ENCODE results near the gene USP6NL. TPM values are rescaled to one million over a fixed set of nuclear protein-coding genes. Genes with fewer than 3 reads are reported as not detected.

USP6NL gene
- total RNA-seq, 1 donor = 14.7 TPM

GRCh38 chr10:11454958-11455566, 156.4 kb downstream of the USP6NL start:
- Histone ChIP-seq H3K4me3 (ENCODE audit: low read length) (no peak overlapping the region), H3K9me3 (ENCODE audit: low read depth, low read length) (no peaks in the 10 kb centered on the region), H3K27me3 (ENCODE audit: insufficient read depth, low read length) (no peaks in the 10 kb centered on the region), H3K4me1 (ENCODE audit: insufficient read depth, low read length) (no peaks in the 10 kb centered on the region)

- no peaks in the 10 kb centered on the region for H3K27me3 ChIP-seq (ENCODE audit: insufficient read depth, low read length)
Observed at GRCh38 chr10:11454160-11454559, 157.3 kb downstream of the USP6NL start.

DNA sequence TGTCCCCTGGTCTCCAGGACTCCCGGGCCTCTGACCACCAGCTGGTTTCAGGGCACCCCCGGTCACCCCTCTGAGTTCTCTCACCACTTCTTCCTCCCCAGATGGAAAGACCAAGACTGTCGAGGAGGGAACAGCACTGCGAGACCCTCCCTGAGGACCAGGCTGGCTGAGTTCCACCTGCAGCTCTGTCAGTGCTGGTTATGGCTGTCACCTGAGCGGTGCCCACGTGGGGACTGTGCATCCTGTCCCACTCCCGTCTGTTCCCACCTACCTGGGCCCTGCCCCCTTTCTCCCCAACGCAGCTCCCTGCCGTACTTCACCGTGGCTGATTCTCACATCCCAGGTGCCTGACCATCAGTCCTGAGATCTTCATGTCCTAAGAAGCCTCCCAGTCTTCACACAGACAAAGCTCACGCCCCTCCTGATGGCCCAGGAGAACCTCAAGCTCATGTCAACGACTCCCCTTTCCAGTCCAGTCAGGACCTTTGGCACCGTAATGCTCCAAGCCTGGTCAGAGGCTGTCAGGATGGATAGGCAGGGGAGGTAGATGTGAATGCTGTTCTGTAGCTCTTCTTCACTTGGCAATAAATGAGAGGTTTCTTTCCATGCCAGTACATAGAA, 159.7 kb downstream of the USP6NL start:
- no peaks in the 10 kb centered on the region for H3K27me3 ChIP-seq (ENCODE audit: insufficient read depth, low read length)
- no peak overlapping the region for H3K4me3 ChIP-seq (ENCODE audit: low read length)
- H3K4me1 ChIP-seq (ENCODE audit: insufficient read depth, low read length) = peaks cover 8% of the 10 kb centered on the region
- no peaks in the 10 kb centered on the region for H3K9me3 ChIP-seq (ENCODE audit: low read depth, low read length)

More at GRCh38 chr10:11454160-11454559, 157.3 kb downstream of the USP6NL start:
- Histone ChIP-seq H3K9me3 (ENCODE audit: low read depth, low read length) (no peaks in the 10 kb centered on the region), H3K4me1 (ENCODE audit: insufficient read depth, low read length) (no peaks in the 10 kb centered on the region), H3K4me3 (ENCODE audit: low read length) (no peak overlapping the region)

GRCh38 chr10:11450427-11450826, 161.0 kb downstream of the USP6NL start:
- H3K9me3 ChIP-seq (ENCODE audit: low read depth, low read length) = no peaks in the 10 kb centered on the region
- H3K4me3 ChIP-seq (ENCODE audit: low read length) = no peak overlapping the region
- no peaks in the 10 kb centered on the region for H3K27me3 ChIP-seq (ENCODE audit: insufficient read depth, low read length)
- peaks cover 8% of the 10 kb centered on the region for H3K4me1 ChIP-seq (ENCODE audit: insufficient read depth, low read length)

- H3K27me3 ChIP-seq (ENCODE audit: insufficient read depth, low read length) = no peaks in the 10 kb centered on the region
- no peak overlapping the region for H3K4me3 ChIP-seq (ENCODE audit: low read length)
- no peaks in the 10 kb centered on the region for H3K9me3 ChIP-seq (ENCODE audit: low read depth, low read length)
- peaks cover 8% of the 10 kb centered on the region for H3K4me1 ChIP-seq (ENCODE audit: insufficient read depth, low read length)
Observed at GRCh38 chr10:11449761-11450160, 161.7 kb downstream of the USP6NL start.

GRCh38 chr10:11448545-11449244, 162.8 kb downstream of the USP6NL start:
- Histone ChIP-seq H3K9me3 (ENCODE audit: low read depth, low read length) (no peaks in the 10 kb centered on the region), H3K27me3 (ENCODE audit: insufficient read depth, low read length) (no peaks in the 10 kb centered on the region), H3K4me3 (ENCODE audit: low read length) (no peak overlapping the region), H3K4me1 (ENCODE audit: insufficient read depth, low read length) (peaks cover 8% of the 10 kb centered on the region)

DNA sequence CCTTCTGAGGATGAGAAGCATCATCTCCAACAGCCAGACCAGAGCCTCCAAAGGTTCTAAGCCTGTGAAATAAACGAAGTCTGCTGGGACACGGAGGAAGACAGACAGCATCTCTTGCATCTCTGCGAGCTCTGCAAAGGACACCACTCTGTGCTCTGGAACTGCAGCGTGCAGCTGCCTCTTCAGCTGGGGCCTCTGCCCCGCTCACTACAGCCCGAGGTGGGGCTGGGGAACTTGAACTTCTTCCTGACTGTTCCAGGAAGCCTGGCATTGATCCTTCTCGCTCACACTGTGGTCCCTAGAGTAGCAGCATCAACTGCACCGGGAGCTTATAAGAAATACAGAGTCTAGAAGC, 163.3 kb downstream of the USP6NL start:
- no peaks in the 10 kb centered on the region for H3K27me3 ChIP-seq (ENCODE audit: insufficient read depth, low read length)
- H3K4me1 ChIP-seq (ENCODE audit: insufficient read depth, low read length) = peaks cover 8% of the 10 kb centered on the region
- no peaks in the 10 kb centered on the region for H3K9me3 ChIP-seq (ENCODE audit: low read depth, low read length)
- no peak overlapping the region for H3K4me3 ChIP-seq (ENCODE audit: low read length)

- peaks cover 8% of the 10 kb centered on the region for H3K4me1 ChIP-seq (ENCODE audit: insufficient read depth, low read length)
- H3K4me3 ChIP-seq (ENCODE audit: low read length) = no peak overlapping the region
- H3K27me3 ChIP-seq (ENCODE audit: insufficient read depth, low read length) = no peaks in the 10 kb centered on the region
- H3K9me3 ChIP-seq (ENCODE audit: low read depth, low read length) = no peaks in the 10 kb centered on the region
Observed at GRCh38 chr10:11447586-11447985, 163.9 kb downstream of the USP6NL start.

DNA sequence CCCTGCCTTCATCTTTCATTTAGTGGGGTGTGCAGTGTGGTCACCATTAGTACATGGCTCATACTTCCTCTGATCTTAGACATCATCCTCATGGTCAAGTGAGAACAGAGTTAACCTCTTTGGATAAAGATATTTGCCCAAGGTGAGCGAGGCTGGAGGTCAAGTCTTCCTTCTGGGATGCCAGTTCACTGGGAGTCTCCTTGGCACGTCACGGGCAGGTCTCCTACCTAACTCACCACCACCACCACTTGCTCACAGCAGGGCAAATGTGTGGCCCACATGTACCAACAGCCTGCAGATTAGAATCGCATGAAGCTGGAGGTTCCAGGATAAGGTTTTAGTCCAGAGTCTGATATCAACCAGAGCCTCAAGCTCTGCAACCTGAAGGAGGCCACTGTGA, 164.6 kb downstream of the USP6NL start:
- Histone ChIP-seq H3K4me1 (ENCODE audit: insufficient read depth, low read length) (peaks cover 8% of the 10 kb centered on the region), H3K27me3 (ENCODE audit: insufficient read depth, low read length) (no peaks in the 10 kb centered on the region), H3K9me3 (ENCODE audit: low read depth, low read length) (no peaks in the 10 kb centered on the region), H3K4me3 (ENCODE audit: low read length) (no peak overlapping the region)

DNA sequence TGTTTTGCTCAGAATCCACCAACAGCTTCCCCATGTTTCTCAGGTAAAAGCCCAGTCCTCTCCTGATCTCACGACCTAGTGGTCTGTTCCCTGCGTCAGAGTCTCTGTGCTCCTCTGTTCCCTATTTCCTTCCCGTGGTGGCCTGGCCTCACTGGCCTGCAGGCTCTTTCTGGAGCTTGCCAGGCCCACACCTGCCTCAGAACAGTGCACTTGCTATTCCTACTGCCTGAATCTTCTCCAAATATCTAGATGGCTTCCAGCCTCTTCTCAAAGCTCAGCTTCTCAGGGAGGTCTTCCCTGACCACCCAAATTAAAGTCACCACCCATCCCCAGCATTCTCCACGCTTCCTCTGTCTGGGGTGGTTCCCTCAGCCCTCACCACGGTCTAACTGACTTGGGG, 165.3 kb downstream of the USP6NL start:
- H3K4me3 ChIP-seq (ENCODE audit: low read length) = no peak overlapping the region
- H3K27me3 ChIP-seq (ENCODE audit: insufficient read depth, low read length) = no peaks in the 10 kb centered on the region
- no peaks in the 10 kb centered on the region for H3K9me3 ChIP-seq (ENCODE audit: low read depth, low read length)
- peaks cover 8% of the 10 kb centered on the region for H3K4me1 ChIP-seq (ENCODE audit: insufficient read depth, low read length)

DNA sequence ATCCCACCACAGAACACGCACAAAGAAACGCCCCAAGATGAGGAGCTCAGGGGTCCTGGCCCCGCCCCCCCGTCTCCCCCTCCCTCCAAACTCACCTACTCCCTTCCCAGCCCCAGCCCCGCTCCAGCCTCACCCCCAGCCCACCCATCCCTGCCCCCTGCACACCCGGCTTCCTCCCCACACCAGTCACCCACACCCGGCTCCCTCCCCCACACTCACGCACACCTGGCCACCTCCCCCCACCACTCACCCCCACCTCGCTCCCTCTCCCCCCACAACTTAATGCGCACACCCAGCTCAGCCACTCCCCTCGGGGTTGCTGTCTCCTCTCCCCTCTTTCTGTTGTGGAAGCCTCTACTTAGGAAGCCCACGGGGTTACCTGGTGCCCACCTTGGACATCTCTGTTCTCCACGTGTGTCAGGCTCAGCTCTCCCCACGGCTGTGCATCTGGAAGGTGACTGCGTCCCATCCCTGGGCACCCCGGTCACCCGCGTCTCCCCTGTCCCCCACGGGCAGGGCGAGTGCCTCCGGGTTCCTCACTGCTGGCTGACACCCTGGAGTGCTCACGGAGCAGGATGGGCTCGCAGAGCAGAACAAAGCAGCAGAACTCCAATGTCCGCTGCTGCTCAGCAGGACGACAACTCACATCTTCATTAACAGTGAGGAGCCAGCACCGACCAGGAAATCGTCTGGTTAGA, 166.8 kb downstream of the USP6NL start:
- Histone ChIP-seq H3K4me1 (ENCODE audit: insufficient read depth, low read length) (peaks cover 8% of the 10 kb centered on the region), H3K27me3 (ENCODE audit: insufficient read depth, low read length) (no peaks in the 10 kb centered on the region), H3K9me3 (ENCODE audit: low read depth, low read length) (no peaks in the 10 kb centered on the region), H3K4me3 (ENCODE audit: low read length) (no peak overlapping the region)

DNA sequence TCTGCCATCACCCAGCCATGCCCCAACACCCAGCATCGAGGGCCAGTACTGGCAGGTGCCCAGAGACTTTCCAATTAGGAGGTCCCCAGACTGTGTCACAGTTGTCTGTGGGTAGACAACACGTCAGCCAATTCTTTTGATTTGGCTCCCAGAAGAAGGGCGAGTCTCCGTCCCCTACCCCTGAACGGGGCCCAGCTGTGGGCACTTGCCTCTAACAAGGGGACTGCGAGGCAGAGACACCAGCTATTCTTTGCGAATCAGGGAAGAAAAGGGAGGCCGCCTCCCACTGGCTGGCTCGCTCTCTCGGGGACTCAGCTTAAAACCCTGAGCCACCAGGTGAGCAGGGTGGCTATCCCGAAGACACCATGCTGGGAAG, 167.3 kb downstream of the USP6NL start:
- H3K9me3 ChIP-seq (ENCODE audit: low read depth, low read length) = no peaks in the 10 kb centered on the region
- peaks cover 8% of the 10 kb centered on the region for H3K4me1 ChIP-seq (ENCODE audit: insufficient read depth, low read length)
- no peaks in the 10 kb centered on the region for H3K27me3 ChIP-seq (ENCODE audit: insufficient read depth, low read length)
- H3K4me3 ChIP-seq (ENCODE audit: low read length) = no peak overlapping the region

DNA sequence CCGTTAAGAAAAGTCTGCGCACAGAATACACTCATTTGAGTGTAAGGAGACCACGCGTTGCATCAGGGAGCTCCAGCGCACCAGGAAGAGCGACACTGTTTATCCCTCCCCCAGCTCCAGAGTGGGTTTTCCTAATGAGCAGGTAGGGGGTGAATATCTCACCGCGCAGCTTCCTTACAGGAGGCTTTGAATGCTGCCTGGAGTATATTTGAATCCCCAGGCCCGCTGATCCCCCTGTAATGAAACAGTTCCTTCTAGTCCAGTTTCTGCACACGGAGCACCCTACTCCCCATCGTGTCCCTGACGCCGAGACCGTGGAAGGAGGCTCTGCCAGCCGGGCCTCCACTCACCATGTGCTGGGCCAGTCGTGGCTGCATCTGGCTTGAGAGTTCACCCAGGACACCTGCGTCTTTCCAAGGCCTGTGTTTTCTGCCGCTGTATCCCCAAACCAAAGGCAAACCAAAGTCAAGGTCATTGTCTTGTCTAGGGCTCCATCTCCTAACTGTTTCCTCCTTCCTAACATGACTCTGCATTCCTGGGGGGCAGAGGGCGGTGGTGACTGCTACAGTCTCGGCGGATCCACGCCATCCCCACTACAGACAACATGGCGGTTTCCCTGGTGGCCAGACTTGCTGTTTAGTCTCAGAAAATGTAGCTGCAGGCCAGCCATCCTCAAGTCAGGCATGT, 167.8 kb downstream of the USP6NL start:
- peaks cover 3% of the 10 kb centered on the region for H3K4me1 ChIP-seq (ENCODE audit: insufficient read depth, low read length)
- no peaks in the 10 kb centered on the region for H3K27me3 ChIP-seq (ENCODE audit: insufficient read depth, low read length)
- H3K9me3 ChIP-seq (ENCODE audit: low read depth, low read length) = no peaks in the 10 kb centered on the region

DNA sequence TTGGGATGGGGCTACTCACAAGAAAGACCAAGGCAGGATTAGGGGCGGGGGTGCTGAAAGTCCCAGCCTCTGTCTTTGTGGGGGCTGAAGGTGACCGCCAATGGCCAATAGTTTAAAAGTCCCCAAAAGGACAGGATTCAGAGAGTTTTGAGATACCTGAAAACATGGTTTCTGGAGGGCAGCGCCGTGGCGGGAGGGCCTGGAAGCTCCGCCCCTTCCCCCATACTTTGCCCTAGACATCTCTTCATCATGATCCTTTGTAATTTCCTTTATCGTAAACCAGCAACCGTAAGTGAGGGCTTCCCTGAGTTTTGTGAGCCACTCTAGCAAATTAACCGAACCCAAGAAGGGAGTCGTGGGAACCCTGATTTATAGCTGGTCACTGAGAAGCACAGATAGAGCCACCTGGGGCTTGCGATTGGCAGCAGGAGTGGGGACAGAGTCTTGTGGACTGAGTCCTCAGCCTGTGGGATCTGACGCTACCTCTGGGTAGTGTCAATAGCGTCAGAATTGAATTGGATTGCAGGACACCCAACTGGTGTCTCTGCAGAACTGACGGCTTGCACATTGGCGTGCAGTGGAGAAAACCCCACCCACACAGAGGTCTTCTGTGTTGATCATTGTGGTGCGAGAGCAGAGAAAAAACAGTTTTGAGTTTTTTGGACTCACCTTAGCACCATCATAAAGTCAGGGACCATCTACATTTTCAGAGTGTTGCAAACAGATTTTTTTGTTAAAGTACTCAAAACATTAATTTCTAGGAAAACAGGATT, 169.3 kb downstream of the USP6NL start:
- Histone ChIP-seq H3K4me3 (ENCODE audit: low read length) (no peak overlapping the region), H3K4me1 (ENCODE audit: insufficient read depth, low read length) (no peaks in the 10 kb centered on the region), H3K9me3 (ENCODE audit: low read depth, low read length) (no peaks in the 10 kb centered on the region), H3K27me3 (ENCODE audit: insufficient read depth, low read length) (no peaks in the 10 kb centered on the region)

More for the DNA sequence above, 167.8 kb downstream of the USP6NL start:
- no peak overlapping the region for H3K4me3 ChIP-seq (ENCODE audit: low read length)
